Neuronal stem cell (in vitro differentiated cells): ENCODE data around the gene MYH14.

Experiments used
- DNase-seq: peaks from one replicate; pipeline ENCODE4 v3.0.0-alpha.2; 2013; ENCODE audit warnings: low spot score
- H2AFZ ChIP-seq: one replicate; pipeline ENCODE4 v1.6.1; 2013; ENCODE audit warnings: mild to moderate bottlenecking, low read length, inconsistent platforms
- H2AK5ac ChIP-seq: 2 replicates; pipeline ENCODE4 v1.6.1; 2013; ENCODE audit warnings: low read depth, mild to moderate bottlenecking, inconsistent platforms, low read length, moderate library complexity, mixed read lengths
- H2BK120ac ChIP-seq: 2 replicates; pipeline ENCODE4 v1.6.1; 2013; ENCODE audit warnings: low read depth, mild to moderate bottlenecking, inconsistent platforms, low read length, moderate library complexity, mixed read lengths
- H2BK12ac ChIP-seq: one replicate; pipeline ENCODE4 v1.6.1; 2013; ENCODE audit warnings: low read length, inconsistent platforms
- H2BK15ac ChIP-seq: 2 replicates; pipeline ENCODE4 v1.6.1; 2013; ENCODE audit warnings: mild to moderate bottlenecking, low read length, inconsistent platforms, mixed read lengths
- H2BK5ac ChIP-seq: one replicate; pipeline ENCODE4 v1.6.1; 2013; ENCODE audit warnings: inconsistent platforms, mild to moderate bottlenecking, low read length, moderate library complexity
- H3K14ac ChIP-seq: one replicate; pipeline ENCODE4 v1.6.1; 2013; ENCODE audit warnings: low read length, inconsistent platforms
- H3K18ac ChIP-seq: 2 replicates; pipeline ENCODE4 v1.6.1; 2013; ENCODE audit warnings: low read length, inconsistent platforms
- H3K23ac ChIP-seq: 2 replicates; pipeline ENCODE4 v1.6.1; 2013; ENCODE audit warnings: low read depth, mild to moderate bottlenecking, mixed read lengths, low read length, inconsistent platforms; ENCODE audit not compliant: poor library complexity
- H3K27ac ChIP-seq: replicated peaks from 3 replicates; pipeline ENCODE4 v1.5.1; 2013; ENCODE audit warnings: low read length, inconsistent platforms
- H3K27me3 ChIP-seq, 3 experiments: 2 replicates each; pipeline ENCODE4 v1.6.1; 2013; ENCODE audit warnings: low read length in 3 of 3, mild to moderate bottlenecking in 2 of 3, inconsistent platforms in 1 of 3, low read depth in 1 of 3, mixed read lengths in 1 of 3, moderate library complexity in 1 of 3; ENCODE audit not compliant: control insufficient read depth in 3 of 3, insufficient read depth in 3 of 3
- H3K36me3 ChIP-seq, 2 donors: replicated peaks in 1 of 2; 2 replicates each; pipeline ENCODE4 v1.6.1; 2013; ENCODE audit warnings: low read length in 2 of 2; ENCODE audit not compliant: control insufficient read depth in 2 of 2, insufficient read depth in 2 of 2
- H3K4ac ChIP-seq: 2 replicates; pipeline ENCODE4 v1.6.1; 2013; ENCODE audit warnings: inconsistent platforms, mild to moderate bottlenecking, low read length, moderate library complexity
- H3K4me1 ChIP-seq, 2 donors: 1 replicate in 1 of 2; 2 replicates in 1 of 2; pipeline ENCODE4 v1.6.1; 2013; ENCODE audit warnings: low read length in 2 of 2, low read depth in 1 of 2; ENCODE audit not compliant: control insufficient read depth in 2 of 2, insufficient read depth in 1 of 2
- H3K4me2 ChIP-seq: one replicate; pipeline ENCODE4 v1.6.1; 2013; ENCODE audit warnings: mild to moderate bottlenecking, low read length, inconsistent platforms; ENCODE audit not compliant: insufficient read depth, poor library complexity, severe bottlenecking
- H3K4me3 ChIP-seq, 2 donors: 2 replicates each; pipeline ENCODE4 v1.5.1; 2013; ENCODE audit warnings: low read length in 2 of 2, mild to moderate bottlenecking in 2 of 2, inconsistent platforms in 1 of 2, moderate library complexity in 1 of 2
- H3K79me1 ChIP-seq: one replicate; pipeline ENCODE4 v1.6.1; 2013; ENCODE audit warnings: low read depth, mild to moderate bottlenecking, inconsistent platforms, low read length, moderate library complexity
- H3K9ac ChIP-seq: one replicate; pipeline ENCODE4 v1.6.1; 2013; ENCODE audit warnings: mild to moderate bottlenecking, low read depth, low read length, inconsistent platforms; ENCODE audit not compliant: poor library complexity
- H3K9me3 ChIP-seq, 2 donors: replicated peaks in 1 of 2; 2 replicates each; pipeline versions ENCODE3 to v1.6.1; 2013; ENCODE audit warnings: low read length in 2 of 2, mild to moderate bottlenecking in 2 of 2, inconsistent platforms in 1 of 2, low read depth in 1 of 2, mixed read lengths in 1 of 2, moderate library complexity in 1 of 2; ENCODE audit not compliant: control insufficient read depth in 2 of 2, insufficient read depth in 1 of 2
- H4K8ac ChIP-seq: one replicate; pipeline ENCODE4 v1.6.1; 2013; ENCODE audit warnings: low read depth, mild to moderate bottlenecking, inconsistent platforms, low read length, moderate library complexity
- H4K91ac ChIP-seq: one replicate; pipeline ENCODE4 v1.6.1; 2013; ENCODE audit warnings: low read length, low read depth, mild to moderate bottlenecking, inconsistent platforms; ENCODE audit not compliant: poor library complexity
- WGBS, 2 donors: extraction: QIAGEN DNeasy Blood & Tissue Kit; methylation state at CpG; one replicate each; pipeline ENCODE4 v1.1.7; 2013; ENCODE audit warnings: missing lambda C conversion rate in 2 of 2, mixed read lengths in 1 of 2; ENCODE audit not compliant: insufficient read length in 2 of 2, insufficient replicate concordance in 1 of 2; ENCODE audit errors: extremely low coverage in 2 of 2; 5-methylcytosine and 5-hydroxymethylcytosine counted together

The MYH14 gene

GRCh38 chr19:50277966-50278580, 74.7 kb downstream of the MYH14 start:
- Histone ChIP-seq H2AK5ac (peak overlapping the region; percentile 74), H4K8ac (no peak overlapping the region), H3K4me1 (no peaks in the 10 kb centered on the region), H3K14ac (peak overlapping the region; percentile 87), H2BK12ac (peak overlapping the region; percentile 69), H3K23ac (no peak overlapping the region), H4K91ac (no peak overlapping the region), H3K4me2 (no peak overlapping the region), H3K9me3 (peaks cover 0 to 2% of the 10 kb centered on the region in 2 donors), H2BK15ac (peak overlapping the region; percentile 57), H3K4ac (no peak overlapping the region), H3K4me3 (no peak overlapping the region), H3K18ac (peak overlapping the region; percentile 62), H2AFZ (no peak overlapping the region), H3K27ac (no peak overlapping the region), H3K79me1 (no peaks in the 10 kb centered on the region), H3K36me3 (peaks cover 0 to 2% of the 10 kb centered on the region in 2 donors), H2BK120ac (no peak overlapping the region), H3K9ac (peak overlapping the region; percentile 40), H3K27me3 (peaks cover 0 to 15% (median 0%) of the 10 kb centered on the region in 3 experiments), H2BK5ac (no peak overlapping the region)
- WGBS, 2 donors = no CpG with 5 or more reads among the region's 14 CpGs
- DNase-seq = no peak

DNA sequence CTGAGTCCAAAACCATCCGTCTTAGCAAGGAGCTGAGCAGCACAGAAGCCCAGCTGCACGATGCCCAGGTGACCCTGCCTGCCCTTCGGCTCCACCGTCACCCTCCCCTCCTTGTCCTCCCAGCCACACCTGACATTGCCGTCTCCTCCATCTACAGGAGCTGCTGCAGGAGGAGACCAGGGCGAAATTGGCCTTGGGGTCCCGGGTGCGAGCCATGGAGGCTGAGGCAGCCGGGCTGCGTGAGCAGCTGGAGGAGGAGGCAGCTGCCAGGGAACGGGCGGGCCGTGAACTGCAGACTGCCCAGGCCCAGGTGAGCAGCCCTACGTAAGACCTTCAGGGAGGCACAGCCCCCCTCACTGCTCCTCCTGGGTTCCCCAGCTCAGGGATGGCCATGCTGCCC, 76.7 kb downstream of the MYH14 start:
- no peak overlapping the region for H3K14ac ChIP-seq
- DNase-seq = no peak
- H2AFZ ChIP-seq = no peak overlapping the region
- peaks cover 0 to 2% of the 10 kb centered on the region in 2 donors for H3K36me3 ChIP-seq
- H2AK5ac ChIP-seq = no peak overlapping the region
- no peak overlapping the region for H4K91ac ChIP-seq
- H2BK5ac ChIP-seq = no peak overlapping the region
- H3K4me1 ChIP-seq = no peaks in the 10 kb centered on the region
- H2BK15ac ChIP-seq = no peak overlapping the region
- no peak overlapping the region for H3K27ac ChIP-seq
- no peak overlapping the region for H3K9ac ChIP-seq
- no peak overlapping the region for H3K4me3 ChIP-seq
- H3K27me3 ChIP-seq = peaks cover 0 to 11% (median 0%) of the 10 kb centered on the region in 3 experiments
- no peak overlapping the region for H3K4me2 ChIP-seq
- no peak overlapping the region for H3K4ac ChIP-seq
- no peak overlapping the region for H2BK12ac ChIP-seq
- H3K18ac ChIP-seq = no peak overlapping the region
- H3K23ac ChIP-seq = no peak overlapping the region
- no peaks in the 10 kb centered on the region for H3K79me1 ChIP-seq
- no peak overlapping the region for H2BK120ac ChIP-seq
- H3K9me3 ChIP-seq = peaks cover 0 to 2% of the 10 kb centered on the region in 2 donors
- no CpG with 5 or more reads among the region's 14 CpGs for WGBS, 2 donors
- H4K8ac ChIP-seq = no peak overlapping the region

GRCh38 chr19:50280983-50281382, 77.6 kb downstream of the MYH14 start:
- no peak overlapping the region for H2AFZ ChIP-seq
- no peak overlapping the region for H3K4me3 ChIP-seq
- no peak overlapping the region for H4K8ac ChIP-seq
- peaks cover 2 to 6% of the 10 kb centered on the region in 2 donors for H3K9me3 ChIP-seq
- DNase-seq = no peak
- H3K4ac ChIP-seq = no peak overlapping the region
- H3K9ac ChIP-seq = no peak overlapping the region
- H3K14ac ChIP-seq = no peak overlapping the region
- no peak overlapping the region for H2BK120ac ChIP-seq
- no peak overlapping the region for H3K18ac ChIP-seq
- H3K27ac ChIP-seq = no peak overlapping the region
- WGBS, 2 donors = no CpG with 5 or more reads among the region's 3 CpGs
- H3K4me1 ChIP-seq = no peaks in the 10 kb centered on the region
- no peak overlapping the region for H2BK15ac ChIP-seq
- peaks cover 0 to 2% of the 10 kb centered on the region in 2 donors for H3K36me3 ChIP-seq
- no peak overlapping the region for H3K4me2 ChIP-seq
- H2BK12ac ChIP-seq = no peak overlapping the region
- H2AK5ac ChIP-seq = no peak overlapping the region
- H2BK5ac ChIP-seq = no peak overlapping the region
- H3K23ac ChIP-seq = no peak overlapping the region
- H4K91ac ChIP-seq = no peak overlapping the region
- H3K79me1 ChIP-seq = no peaks in the 10 kb centered on the region
- peaks cover 0 to 5% (median 0%) of the 10 kb centered on the region in 3 experiments for H3K27me3 ChIP-seq

GRCh38 chr19:50281491-50281890, 78.1 kb downstream of the MYH14 start:
- Histone ChIP-seq H2AFZ (no peak overlapping the region), H3K79me1 (no peaks in the 10 kb centered on the region), H3K23ac (peak overlapping the region; percentile 62), H2BK12ac (no peak overlapping the region), H3K27ac (no peak overlapping the region), H2BK5ac (no peak overlapping the region), H3K4me1 (no peaks in the 10 kb centered on the region), H3K9ac (no peak overlapping the region), H3K36me3 (peaks cover 0 to 6% of the 10 kb centered on the region in 2 donors), H3K4me3 (no peak overlapping the region), H3K9me3 (peaks cover 6 to 11% of the 10 kb centered on the region in 2 donors), H4K91ac (no peak overlapping the region), H3K27me3 (peaks cover 0 to 5% (median 0%) of the 10 kb centered on the region in 3 experiments), H3K4me2 (no peak overlapping the region), H3K14ac (no peak overlapping the region), H2BK15ac (no peak overlapping the region), H3K18ac (no peak overlapping the region), H3K4ac (no peak overlapping the region), H4K8ac (no peak overlapping the region), H2BK120ac (no peak overlapping the region), H2AK5ac (no peak overlapping the region)
- no peak for DNase-seq
- no CpG with 5 or more reads among the region's 22 CpGs for WGBS, 2 donors
